NCI-H460 (cell line): ENCODE data around the gene KRT13. TPM values are rescaled to one million over a fixed set of nuclear protein-coding genes. Genes with fewer than 3 reads are reported as not detected.
A peak's percentile ranks its signal among the peaks of the same experiment; 100 is the strongest.

Experiments used
- DNase-seq: peaks from one replicate; pipeline ENCODE4 v3.0.0-alpha.2; 2016; ENCODE audit warnings: low read depth; ENCODE audit errors: extremely low read depth
- total RNA-seq: library from RNA; depleted of rRNA; stranded (reverse); fragments of >200 nt; shearing (Covaris generic); gene quantifications from 2 replicates; pipeline ENCODE4 v1.2.3, GENCODE V29; 2014

Gene KRT13
- total RNA-seq, 1 experiment from 2014 or later, result not detected

- DNase-seq, result no peak
Measured at GRCh38 chr17:41538565-41538991, 33.2 kb upstream of the KRT13 start.

GRCh38 chr17:41537990-41538389 is 32.6 kb upstream of the KRT13 start:
- DNase-seq, result no peak

- no peak for DNase-seq
Measured at GRCh38 chr17:41537614-41537954, 32.2 kb upstream of the KRT13 start.

- no peak for DNase-seq
Measured at GRCh38 chr17:41536741-41537613, 31.6 kb upstream of the KRT13 start.

- no peak for DNase-seq
Measured at GRCh38 chr17:41535764-41536481, 30.5 kb upstream of the KRT13 start.

- DNase-seq, result no peak
Measured at GRCh38 chr17:41534899-41535546, 29.6 kb upstream of the KRT13 start.

- no peak for DNase-seq
Measured at GRCh38 chr17:41533613-41534012, 28.2 kb upstream of the KRT13 start.

- DNase-seq, result no peak
Measured at GRCh38 chr17:41532947-41533570, 27.6 kb upstream of the KRT13 start.

- DNase-seq, result no peak
Measured at GRCh38 chr17:41531993-41532392, 26.6 kb upstream of the KRT13 start.

- peak; percentile 77 for DNase-seq
Measured at GRCh38 chr17:41530062-41531048, 24.9 kb upstream of the KRT13 start.

GRCh38 chr17:41529491-41529915 is 24.1 kb upstream of the KRT13 start:
- peak; percentile 93 for DNase-seq

GRCh38 chr17:41528959-41529353 is 23.5 kb upstream of the KRT13 start:
- peak; percentile 87 for DNase-seq

GRCh38 chr17:41527063-41528023 is 21.9 kb upstream of the KRT13 start:
- DNase-seq, result no peak

- DNase-seq, result no peak
Measured at GRCh38 chr17:41524261-41524660, 18.8 kb upstream of the KRT13 start.

GRCh38 chr17:41523787-41524186 is 18.4 kb upstream of the KRT13 start:
- peak; percentile 65 for DNase-seq

GRCh38 chr17:41523225-41523593 is 17.8 kb upstream of the KRT13 start:
- no peak for DNase-seq

- DNase-seq, result no peak
Measured at GRCh38 chr17:41522301-41523224, 17.2 kb upstream of the KRT13 start.
